H1 (cell line): ENCODE results near the gene SGSM1. TPM values are rescaled to one million over a fixed set of nuclear protein-coding genes. Genes with fewer than 3 reads are reported as not detected.
A peak's percentile ranks its signal among the peaks of the same experiment; 100 is the strongest.

Experiments used
- CTCF ChIA-PET: fragments of 300-600 bp; sonication (Branson Sonifier 250); formaldehyde crosslinking; loops from one replicate; lab custom pipeline; 2021; ENCODE audit not compliant: partially characterized antibody; lab: Charles Lee
- POLR2A ChIA-PET: fragments of 300-600 bp; sonication (Branson Sonifier 250); formaldehyde crosslinking; loops from one replicate; lab custom pipeline; 2021; ENCODE audit warnings: inconsistent platforms; ENCODE audit not compliant: partially characterized antibody; lab: Charles Lee
- DNase-seq, 2 experiments: peaks; one replicate each; pipeline versions ENCODE4 v3.0.0 to v3.0.0-alpha.2; 2010 to 2022; ENCODE audit warnings: low spot score in 2 of 2, low read depth in 1 of 2, mixed read lengths in 1 of 2
- FAIRE-seq: peaks from 2 replicates; lab custom pipeline; 2011; peaks lifted over from hg19 to GRCh38; lab: Jason Lieb, UNC
- H2AFZ ChIP-seq: 2 replicates; pipeline ENCODE4 v1.8.1; 2012; ENCODE audit warnings: low read length, inconsistent platforms
- H2AK5ac ChIP-seq: 2 replicates; pipeline ENCODE4 v1.6.1; 2013; ENCODE audit warnings: low read depth, low read length
- H2BK120ac ChIP-seq: replicated peaks from 2 replicates; pipeline ENCODE3; 2013; ENCODE audit warnings: low read depth, low read length, inconsistent platforms
- H2BK12ac ChIP-seq: 2 replicates; pipeline ENCODE4 v1.6.1; 2013; ENCODE audit warnings: low read depth, low read length
- H2BK15ac ChIP-seq: 2 replicates; pipeline ENCODE4 v1.6.1; 2013; ENCODE audit warnings: low read length
- H2BK20ac ChIP-seq: 2 replicates; pipeline ENCODE4 v1.6.1; 2013; ENCODE audit warnings: low read length
- H2BK5ac ChIP-seq: 2 replicates; pipeline ENCODE4 v1.6.1; 2013; ENCODE audit warnings: low read depth, low read length
- H3K14ac ChIP-seq: 2 replicates; pipeline ENCODE4 v1.6.1; 2013; ENCODE audit warnings: inconsistent platforms; ENCODE audit not compliant: insufficient read length
- H3K18ac ChIP-seq: 2 replicates; pipeline ENCODE4 v1.6.1; 2013; ENCODE audit warnings: low read length; ENCODE audit errors: extremely low read depth
- H3K23ac ChIP-seq: 2 replicates; pipeline ENCODE4 v1.6.1; 2013; ENCODE audit warnings: inconsistent platforms; ENCODE audit not compliant: insufficient read length
- H3K23me2 ChIP-seq: 2 replicates; pipeline ENCODE4 v1.6.1; 2013; ENCODE audit warnings: low read depth, low read length
- H3K27ac ChIP-seq: 2 replicates; pipeline ENCODE4 v1.6.1; 2011; ENCODE audit warnings: low read depth, low read length, inconsistent platforms
- H3K27me3 ChIP-seq, 4 experiments: replicated peaks in 1 of 4; 1 replicate in 1 of 4; 2 replicates in 3 of 4; pipeline versions ENCODE4 v1.6.1 to v1.8.1; 2011 to 2013; ENCODE audit warnings: low read length in 3 of 4, mild to moderate bottlenecking in 3 of 4, inconsistent platforms in 2 of 4, mixed read lengths in 2 of 4, moderate library complexity in 1 of 4; ENCODE audit not compliant: control insufficient read depth in 3 of 4, insufficient read depth in 3 of 4; ENCODE audit errors: extremely low read depth in 1 of 4
- H3K36me3 ChIP-seq, 4 experiments: 2 replicates each; pipeline versions ENCODE4 v1.6.1 to v1.8.1; 2011 to 2013; ENCODE audit warnings: mild to moderate bottlenecking in 4 of 4, low read length in 3 of 4, moderate library complexity in 2 of 4, control low read depth in 1 of 4, inconsistent platforms in 1 of 4; ENCODE audit not compliant: insufficient read depth in 4 of 4, control insufficient read depth in 2 of 4
- H3K4ac ChIP-seq: replicated peaks from 2 replicates; pipeline ENCODE3; 2013; ENCODE audit warnings: low read length, low read depth, mixed read lengths, inconsistent platforms; ENCODE audit not compliant: insufficient read length
- H3K4me1 ChIP-seq, 4 experiments: replicated peaks in 1 of 4; 1 replicate in 1 of 4; 2 replicates in 3 of 4; pipeline versions ENCODE4 v1.6.1 to v1.8.1; 2011 to 2013; ENCODE audit warnings: low read length in 3 of 4, inconsistent platforms in 2 of 4, mixed read lengths in 1 of 4; ENCODE audit not compliant: insufficient read depth in 4 of 4, control insufficient read depth in 3 of 4
- H3K4me2 ChIP-seq, 2 experiments: 2 replicates each; pipeline versions ENCODE4 v1.6.1 to v1.8.1; 2011 to 2013; ENCODE audit warnings: low read depth in 2 of 2, low read length in 2 of 2, control low read depth in 1 of 2, inconsistent platforms in 1 of 2, mild to moderate bottlenecking in 1 of 2; ENCODE audit not compliant: insufficient read depth in 1 of 2
- H3K4me3 ChIP-seq, 4 experiments: fragments of 200-600, 300-600 bp in 1 of 4; sonication (generic), shearing (Covaris generic), sonication (Bioruptor Twin) in 1 of 4; 2 replicates each; pipeline versions ENCODE4 v1.5.1 to v1.8.1; 2011 to 2016; ENCODE audit warnings: low read length in 4 of 4, low read depth in 3 of 4, control low read depth in 2 of 4, inconsistent platforms in 2 of 4, mild to moderate bottlenecking in 2 of 4, mixed read lengths in 1 of 4, moderate library complexity in 1 of 4; ENCODE audit not compliant: insufficient read depth in 2 of 4; ENCODE audit errors: extremely low read depth in 1 of 4
- H3K56ac ChIP-seq: replicated peaks from 2 replicates; pipeline ENCODE3; 2013; ENCODE audit warnings: low read depth, mild to moderate bottlenecking, mixed read lengths, low read length, inconsistent platforms; ENCODE audit not compliant: insufficient read length
- H3K79me1 ChIP-seq: 2 replicates; pipeline ENCODE4 v1.6.1; 2013; ENCODE audit warnings: low read depth, low read length, control low read depth
- H3K79me2 ChIP-seq, 2 experiments: 2 replicates each; pipeline versions ENCODE4 v1.6.1 to v1.8.1; 2012 to 2013; ENCODE audit warnings: low read length in 2 of 2, mild to moderate bottlenecking in 2 of 2, inconsistent platforms in 1 of 2; ENCODE audit not compliant: insufficient read depth in 2 of 2, control insufficient read depth in 1 of 2
- H3K9ac ChIP-seq, 4 experiments: replicated peaks in 1 of 4; 1 replicate in 1 of 4; 2 replicates in 3 of 4; pipeline versions ENCODE4 v1.6.1 to v1.8.1; 2011 to 2013; ENCODE audit warnings: low read depth in 3 of 4, low read length in 3 of 4, control low read depth in 2 of 4, mild to moderate bottlenecking in 2 of 4, moderate library complexity in 2 of 4, inconsistent platforms in 1 of 4; ENCODE audit errors: extremely low read depth in 1 of 4
- H3K9me3 ChIP-seq, 2 experiments: 2 replicates each; pipeline versions ENCODE4 v1.6.1 to v1.8.1; 2012 to 2013; ENCODE audit warnings: mild to moderate bottlenecking in 2 of 2, moderate library complexity in 2 of 2, control low read depth in 1 of 2, inconsistent platforms in 1 of 2, low read depth in 1 of 2, low read length in 1 of 2, mixed read lengths in 1 of 2; ENCODE audit not compliant: insufficient read depth in 2 of 2
- H4K20me1 ChIP-seq, 2 experiments: replicated peaks in 1 of 2; 2 replicates each; pipeline versions ENCODE3 to v1.8.1; 2011 to 2013; ENCODE audit warnings: inconsistent platforms in 2 of 2, low read length in 2 of 2, mild to moderate bottlenecking in 1 of 2; ENCODE audit not compliant: insufficient read depth in 2 of 2, control insufficient read depth in 1 of 2
- H4K5ac ChIP-seq: 2 replicates; pipeline ENCODE4 v1.6.1; 2013; ENCODE audit warnings: low read length, low read depth, mixed read lengths, inconsistent platforms; ENCODE audit not compliant: insufficient read length
- H4K8ac ChIP-seq: 2 replicates; pipeline ENCODE4 v1.8.0; 2013; ENCODE audit warnings: mild to moderate bottlenecking, moderate library complexity, low read length, inconsistent platforms; ENCODE audit not compliant: insufficient read depth; ENCODE audit errors: extremely low read depth
- H4K91ac ChIP-seq: replicated peaks from 2 replicates; pipeline ENCODE3; 2013; ENCODE audit warnings: low read length, mixed read lengths, inconsistent platforms; ENCODE audit not compliant: insufficient read length
- CTCF ChIP-seq, 3 experiments: IDR thresholded peaks; 1 replicate in 2 of 3; 2 replicates in 1 of 3; pipeline versions ENCODE4 v1.5.1 to v1.6.1; 2011; ENCODE audit warnings: low read length in 3 of 3, mild to moderate bottlenecking in 3 of 3, inconsistent platforms in 2 of 3, low read depth in 1 of 3, moderate library complexity in 1 of 3; ENCODE audit not compliant: insufficient read depth in 1 of 3; ENCODE audit errors: control extremely low read depth in 1 of 3
- RAD21 ChIP-seq, 2 experiments: IDR thresholded peaks in 1 of 2; conservative IDR thresholded peaks in 1 of 2; 2 replicates each; pipeline ENCODE4 v1.6.1; 2011; ENCODE audit warnings: low read depth in 2 of 2, low read length in 2 of 2, improper control_type of control experiment in 1 of 2, inconsistent platforms in 1 of 2, mild to moderate bottlenecking in 1 of 2, moderate library complexity in 1 of 2
- TAF1 ChIP-seq: IDR thresholded peaks from 2 replicates; pipeline ENCODE4 v1.6.1; 2011; ENCODE audit warnings: mild to moderate bottlenecking, low read depth, low read length
- TCF12 ChIP-seq: IDR thresholded peaks from 2 replicates; pipeline ENCODE4 v1.6.1; 2011; ENCODE audit warnings: low read depth, mild to moderate bottlenecking, low read length
- WGBS, 2 experiments: shearing (Covaris generic) in 1 of 2; methylation state at CpG; one replicate each; pipeline versions ENCODE4 v1.1.6 to v1.1.7; 2013 to 2015; ENCODE audit warnings: low lambda C conversion rate in 2 of 2, mixed read lengths in 2 of 2, inconsistent platforms in 1 of 2, low coverage in 1 of 2, missing lambda C conversion rate in 1 of 2; ENCODE audit not compliant: insufficient replicate concordance in 2 of 2, insufficient coverage in 1 of 2, insufficient read length in 1 of 2; ENCODE audit errors: extremely low coverage in 1 of 2, missing lambda C conversion rate in 1 of 2; 5-methylcytosine and 5-hydroxymethylcytosine counted together
- polyA plus RNA-seq, 7 experiments: library from polyadenylated mRNA; depleted of rRNA in 3 of 7; stranded (reverse) in 5 of 7; unstranded in 2 of 7; fragments of >200 nt in 5 of 7; fragments of 200-250 nt in 2 of 7; gene quantifications; 1 replicate in 5 of 7; 2 replicates in 1 of 7; 4 replicates in 1 of 7; pipeline versions ENCODE4 v1.2.1 to v1.2.3, GENCODE V29; 2011 to 2013; ENCODE audit warnings: missing spikeins in 2 of 7, mixed read lengths in 2 of 7
- total RNA-seq: library from RNA; stranded (reverse); fragmentation: NEBNext Ultra II Directional; extraction: Animal tissue kit (Norgen Biotek cat#: 25700); gene quantifications from 2 replicates; pipeline ENCODE4 v1.2.1, GENCODE V29; 2021

Gene SGSM1
- total and polyA plus RNA-seq, 2 of the 8 experiments (the other 6 are each of a cell fraction or from before 2014, with no cell fraction given), result 2.8 to 5.2 TPM

- no peak overlapping the region for H3K4me3 ChIP-seq
- H3K4me2 ChIP-seq, result no peak overlapping the region
- H3K9me3 ChIP-seq, result no peaks in the 10 kb centered on the region
- no peak overlapping the region for H2AFZ ChIP-seq
- H3K23me2 ChIP-seq, result no peaks in the 10 kb centered on the region
- no peaks in the 10 kb centered on the region for H4K20me1 ChIP-seq
- FAIRE-seq (peak; percentile 81), DNase-seq (peak in 1 of 2 experiments; percentile 70)
- H3K27ac ChIP-seq, result no peak overlapping the region
- H2BK120ac ChIP-seq, result no peak overlapping the region
- no peak overlapping the region for H4K5ac ChIP-seq
- H2BK5ac ChIP-seq, result no peak overlapping the region; the same call in 1 of the 2 replicates
- no peak overlapping the region for H4K91ac ChIP-seq
- H3K4me1 ChIP-seq, result peaks cover 0 to 8% (median 2%) of the 10 kb centered on the region in 4 experiments; a peak in 6 of 7 replicates
- TF ChIP-seq TAF1 (no peak), RAD21 (IDR thresholded peaks at IDR 0.05 in 1 of 2, conservative IDR thresholded peaks at IDR 0.05 in 1 of 2; ENCODE audit: low read depth in 2 of 2, low read length in 2 of 2) (peak; percentile 90 to 95), CTCF (IDR thresholded peaks at IDR 0.05; ENCODE audit: control extremely low read depth in 1 of 3, insufficient read depth in 1 of 3, low read depth in 1 of 3, low read length in 3 of 3) (peak in 2 of 3 experiments; percentile 61 to 80; a peak in 3 of 4 replicates), TCF12 (no peak)
- H3K79me1 ChIP-seq, result no peaks in the 10 kb centered on the region
- no peak overlapping the region for H3K56ac ChIP-seq
- POLR2A ChIA-PET, result no interaction called here
- H3K23ac ChIP-seq, result no peak overlapping the region
- H2BK15ac ChIP-seq, result no peak overlapping the region
- H3K4ac ChIP-seq, result no peak overlapping the region
- H3K14ac ChIP-seq, result no peak overlapping the region
- H3K79me2 ChIP-seq, result no peaks in the 10 kb centered on the region
- CTCF ChIA-PET, result interaction anchor here (0.6 to 3.8 kb wide), 23 partner anchors 10 to 410 kb away, joined by 3 to 31 read pairs (median 5); no protein-coding TSS in a partner anchor
- H3K27me3 ChIP-seq, result no peaks in the 10 kb centered on the region
- 63% methylated on average over 12 of the region's 12 CpGs; no CpG with 5 or more reads in 1 of the 2 experiments for WGBS, 2 experiments
- H2AK5ac ChIP-seq, result no peak overlapping the region
- no peak overlapping the region for H3K9ac ChIP-seq
- no peak overlapping the region; the same call in 1 of the 2 replicates for H2BK20ac ChIP-seq
- no peak overlapping the region for H2BK12ac ChIP-seq
- H3K18ac ChIP-seq, result no peak overlapping the region
- H4K8ac ChIP-seq, result no peak overlapping the region
- H3K36me3 ChIP-seq, result no peaks in the 10 kb centered on the region
Measured at GRCh38 chr22:24758164-24758799, 47.7 kb upstream of the SGSM1 start.
